Stimulated activated CD8-positive, alpha-beta memory T cell treated with anti-CD3 and anti-CD28 coated beads, Interleukin-15, amount 100 ng/mL, for 4 hours (primary cell): ENCODE data around the gene CCL28.

ENCODE experiments used
- DNase-seq, 2 donors: peaks; one replicate each; pipeline ENCODE4 v3.0.0-alpha.2; 2020; ENCODE audit warnings: low read depth in 2 of 2

Gene CCL28

GRCh38 chr5:43357878-43358281, 54.3 kb downstream of the CCL28 start:
- DNase-seq, result no peak

- no peak for DNase-seq
Measured at GRCh38 chr5:43357067-43357466, 55.1 kb downstream of the CCL28 start.

DNA sequence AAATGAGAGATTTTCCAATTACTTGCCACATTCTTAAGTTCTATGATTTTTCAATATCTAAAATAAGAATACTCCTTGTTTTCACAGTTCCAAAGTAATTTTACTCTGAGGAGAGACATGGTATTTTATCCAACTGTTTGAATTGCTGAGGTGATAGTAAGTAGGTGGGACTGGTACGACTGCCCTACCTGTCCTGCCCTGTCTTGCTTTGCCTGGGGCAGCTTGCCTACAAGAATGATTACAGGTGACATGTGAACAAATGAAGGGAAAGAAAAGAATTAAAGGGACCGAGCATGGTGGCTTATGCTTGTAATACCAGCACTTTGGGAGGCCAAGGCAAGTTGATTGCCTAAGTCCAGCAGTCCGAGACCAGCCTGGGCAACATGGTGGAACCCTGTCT, 57.4 kb downstream of the CCL28 start:
- DNase-seq, result no peak

GRCh38 chr5:43353668-43354067, 58.5 kb downstream of the CCL28 start:
- DNase-seq, result no peak

- DNase-seq, result no peak
Measured at GRCh38 chr5:43352915-43353314, 59.3 kb downstream of the CCL28 start.

DNA sequence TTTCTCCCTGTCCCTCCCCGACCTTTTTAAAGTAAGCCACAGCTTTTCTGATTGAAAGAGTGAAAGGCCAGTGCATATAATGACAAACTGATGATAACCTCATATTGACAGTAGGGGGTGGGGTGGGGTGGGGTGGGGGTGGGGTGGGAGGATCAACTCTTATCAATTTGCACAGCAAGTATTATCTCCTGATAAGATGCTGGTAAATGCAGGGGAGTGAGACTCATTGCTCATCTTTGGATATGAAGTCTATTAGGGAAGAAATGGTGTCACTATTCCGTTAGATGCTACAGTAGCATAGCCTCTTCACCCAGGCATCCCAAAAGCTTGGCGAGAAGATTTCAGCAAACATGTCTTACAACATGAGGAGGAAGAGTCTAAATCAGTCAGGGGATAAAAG, 60.1 kb downstream of the CCL28 start:
- DNase-seq, result no peak

DNA sequence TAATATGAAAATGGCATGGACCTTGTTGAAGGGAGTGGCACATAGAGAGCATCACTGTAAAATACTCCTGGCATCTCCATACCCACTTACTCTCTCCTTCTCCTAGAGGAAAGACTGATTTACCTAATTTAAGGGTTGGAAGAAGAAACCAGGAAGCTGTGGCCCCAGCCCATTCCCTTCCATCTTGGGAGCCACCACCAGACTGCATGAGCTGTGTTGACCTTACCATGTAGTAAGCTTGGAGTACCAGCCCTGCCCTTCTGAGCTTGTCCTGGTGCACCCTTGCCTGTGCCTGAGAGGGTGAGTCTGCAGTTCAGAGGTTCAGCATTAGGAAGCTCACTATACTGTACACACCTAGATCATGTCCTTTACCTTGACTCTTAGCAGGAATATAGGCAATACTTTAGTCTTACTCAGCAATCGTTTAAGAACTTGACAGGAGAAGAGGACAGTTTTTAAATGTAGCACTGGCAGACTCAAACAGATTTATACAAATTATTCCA, 63.3 kb downstream of the CCL28 start:
- no peak for DNase-seq

DNA sequence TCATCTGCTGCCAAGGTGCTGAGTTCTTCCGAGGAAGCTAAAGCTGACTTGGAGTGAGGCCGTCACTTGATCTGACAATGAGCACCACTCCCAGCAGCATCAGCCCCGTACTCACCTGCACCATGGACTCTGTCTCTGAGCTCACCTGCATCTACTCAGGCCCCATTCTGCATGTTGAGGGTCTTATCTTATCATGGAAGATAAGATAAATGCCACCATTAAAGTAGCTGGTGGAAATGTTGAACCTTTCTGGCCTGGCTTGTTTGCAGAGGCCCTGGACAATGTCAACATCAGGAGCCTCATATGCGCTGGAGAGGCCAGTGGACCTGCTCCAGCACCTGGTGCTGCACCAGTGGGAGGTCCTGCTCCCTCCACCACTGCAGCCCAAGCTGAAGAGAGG, 64.0 kb downstream of the CCL28 start:
- DNase-seq, result no peak

- no peak for DNase-seq
Measured at GRCh38 chr5:43338862-43339261, 73.3 kb downstream of the CCL28 start.

DNA sequence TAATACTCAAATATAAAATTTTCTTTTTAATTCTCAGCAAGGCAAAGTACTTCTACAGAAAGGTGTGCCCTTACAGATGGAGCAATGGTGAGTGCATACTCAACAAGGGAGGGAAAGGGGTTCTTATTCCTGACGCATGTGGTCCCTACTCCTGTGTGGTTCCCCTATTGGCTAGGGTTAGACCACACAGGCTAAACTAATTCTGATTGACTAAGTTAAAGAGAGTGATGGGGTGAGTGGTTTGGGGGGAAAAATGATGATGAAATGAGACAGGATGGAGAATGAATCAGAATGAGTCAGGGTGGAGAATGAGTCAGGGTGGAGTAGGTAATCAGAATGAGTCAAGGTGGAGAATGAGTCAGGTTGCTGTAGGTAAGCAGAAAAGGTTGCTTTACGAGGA, 76.0 kb downstream of the CCL28 start:
- DNase-seq, result no peak

GRCh38 chr5:43335681-43336080, 76.5 kb downstream of the CCL28 start:
- DNase-seq, result no peak

- DNase-seq, result no peak
Measured at GRCh38 chr5:43332401-43332800, 79.8 kb downstream of the CCL28 start.
